ENCODE results near the gene COX7A2.

- TF ChIP-seq CTCF (IDR thresholded peaks at IDR 0.05) (no peak), POLR2A (IDR thresholded peaks at IDR 0.05) (no peak)
Observed at GRCh38 chr6:75236630-75237029, 7.0 kb downstream of the COX7A2 start.
